Measurements from ENCODE around the gene USP3.

- TF ChIP-seq SREBF1 (IDR thresholded peaks at IDR 0.05; ENCODE audit: low read length): no peak
- TF ChIP-seq, protein P1, sequence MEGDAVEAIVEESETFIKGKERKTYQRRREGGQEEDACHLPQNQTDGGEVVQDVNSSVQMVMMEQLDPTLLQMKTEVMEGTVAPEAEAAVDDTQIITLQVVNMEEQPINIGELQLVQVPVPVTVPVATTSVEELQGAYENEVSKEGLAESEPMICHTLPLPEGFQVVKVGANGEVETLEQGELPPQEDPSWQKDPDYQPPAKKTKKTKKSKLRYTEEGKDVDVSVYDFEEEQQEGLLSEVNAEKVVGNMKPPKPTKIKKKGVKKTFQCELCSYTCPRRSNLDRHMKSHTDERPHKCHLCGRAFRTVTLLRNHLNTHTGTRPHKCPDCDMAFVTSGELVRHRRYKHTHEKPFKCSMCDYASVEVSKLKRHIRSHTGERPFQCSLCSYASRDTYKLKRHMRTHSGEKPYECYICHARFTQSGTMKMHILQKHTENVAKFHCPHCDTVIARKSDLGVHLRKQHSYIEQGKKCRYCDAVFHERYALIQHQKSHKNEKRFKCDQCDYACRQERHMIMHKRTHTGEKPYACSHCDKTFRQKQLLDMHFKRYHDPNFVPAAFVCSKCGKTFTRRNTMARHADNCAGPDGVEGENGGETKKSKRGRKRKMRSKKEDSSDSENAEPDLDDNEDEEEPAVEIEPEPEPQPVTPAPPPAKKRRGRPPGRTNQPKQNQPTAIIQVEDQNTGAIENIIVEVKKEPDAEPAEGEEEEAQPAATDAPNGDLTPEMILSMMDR (IDR thresholded peaks at IDR 0.05 in 2 of 3, conservative IDR thresholded peaks at IDR 0.05 in 1 of 3; ENCODE audit: control insufficient read depth in 2 of 3, extremely low read depth in 1 of 3, insufficient read depth in 1 of 3, low read depth in 3 of 3, low read length in 3 of 3): no peak
- no peak for TF ChIP-seq POLR2AphosphoS2 (IDR thresholded peaks at IDR 0.05; ENCODE audit: low read depth, low read length)
- no peak for TF ChIP-seq RCOR1 (conservative IDR thresholded peaks at IDR 0.05; ENCODE audit: low read depth, low read length)
- no peak for TF ChIP-seq BRCA1 (IDR thresholded peaks at IDR 0.05; ENCODE audit: low read depth, low read length)
- TF ChIP-seq ZNF384 (IDR thresholded peaks at IDR 0.05; ENCODE audit: borderline replicate concordance, low read depth, low read length): no peak
- TF ChIP-seq EZH2 (IDR thresholded peaks at IDR 0.05; ENCODE audit: borderline replicate concordance, control insufficient read depth, low read depth, low read length): no peak
- TF ChIP-seq POLR2A (IDR thresholded peaks at IDR 0.05; ENCODE audit: low read depth, low read length): no peak
These were observed 45.5 kb upstream of the USP3 start for GRCh38 chr15:63458794-63459395.
